Neural cell (in vitro differentiated cells): Measurements from ENCODE around the gene DIP2C. TPM values are rescaled to one million over a fixed set of nuclear protein-coding genes. Genes with fewer than 3 reads are reported as not detected.

Experiments
- H2AFZ ChIP-seq: fragments of 200-600, 300-800 bp; sonication (generic), shearing (Covaris generic); 2 replicates; pipeline ENCODE4 v1.6.0; 2014; ENCODE audit warnings: low read depth, mild to moderate bottlenecking, antibody characterized with exemption, low read length, moderate library complexity
- H3F3A ChIP-seq: fragments of 200-600 bp; shearing (Covaris generic); 2 replicates; pipeline ENCODE4 v1.6.1; 2016; ENCODE audit warnings: mild to moderate bottlenecking, moderate library complexity, mixed read lengths, antibody characterized with exemption, low read length; ENCODE audit not compliant: insufficient read depth, poor library complexity, severe bottlenecking
- H3K27ac ChIP-seq: fragments of 200-600, 300-800 bp; sonication (generic), shearing (Covaris generic); 2 replicates; pipeline ENCODE4 v1.5.1; 2014; ENCODE audit warnings: mild to moderate bottlenecking, low read length, moderate library complexity
- H3K27me3 ChIP-seq: fragments of 300-800, 200-600 bp; sonication (generic), shearing (Covaris generic); 2 replicates; pipeline ENCODE4 v1.6.0; 2014; ENCODE audit warnings: mild to moderate bottlenecking, low read depth, low read length, moderate library complexity; ENCODE audit not compliant: insufficient read depth
- H3K36me3 ChIP-seq: fragments of 300-800, 200-600 bp; sonication (generic), shearing (Covaris generic); 2 replicates; pipeline ENCODE4 v1.5.1; 2014; ENCODE audit warnings: mild to moderate bottlenecking, antibody characterized with exemption, low read length, moderate library complexity; ENCODE audit not compliant: insufficient read depth
- H3K4me2 ChIP-seq: fragments of 300-800, 200-600 bp; sonication (generic), shearing (Covaris generic); 2 replicates; pipeline ENCODE4 v1.6.0; 2014; ENCODE audit warnings: mild to moderate bottlenecking, low read length
- H3K4me3 ChIP-seq: fragments of 300-800, 200-600 bp; sonication (generic), shearing (Covaris generic); 2 replicates; pipeline ENCODE4 v1.5.1; 2014; ENCODE audit warnings: mild to moderate bottlenecking, low read length, moderate library complexity
- H3K79me2 ChIP-seq: fragments of 200-600 bp; shearing (Covaris generic); replicated peaks from 2 replicates; pipeline ENCODE4 v1.6.0; 2014; ENCODE audit warnings: mild to moderate bottlenecking, low read length, moderate library complexity; ENCODE audit not compliant: insufficient read depth
- H3K9ac ChIP-seq: fragments of 300-800, 200-600 bp; sonication (generic), shearing (Covaris generic); 2 replicates; pipeline ENCODE4 v1.6.1; 2016; ENCODE audit warnings: mild to moderate bottlenecking, low read length, mixed read lengths
- H3K9me2 ChIP-seq: fragments of 200-600 bp; shearing (Covaris generic); 2 replicates; pipeline ENCODE4 v1.6.1; 2016; ENCODE audit warnings: mild to moderate bottlenecking, low read length, mixed read lengths; ENCODE audit not compliant: insufficient read depth
- H3K9me3 ChIP-seq: fragments of 200-600, 300-800 bp; sonication (generic), shearing (Covaris generic); 2 replicates; pipeline ENCODE4 v1.6.1; 2016; ENCODE audit warnings: mild to moderate bottlenecking, mixed run types, low read length, moderate library complexity, mixed read lengths
- H4K20me1 ChIP-seq: fragments of 200-600 bp; shearing (Covaris generic); 2 replicates; pipeline ENCODE4 v1.6.1; 2016; ENCODE audit warnings: mild to moderate bottlenecking, mixed run types; ENCODE audit not compliant: insufficient read depth
- EP300 ChIP-seq: fragments of 450-650 bp; conservative IDR thresholded peaks from 2 replicates; pipeline ENCODE4 v1.6.1; 2014; ENCODE audit warnings: antibody characterized with exemption, mild to moderate bottlenecking, moderate library complexity; ENCODE audit not compliant: poor library complexity, severe bottlenecking
- EZH2 ChIP-seq: fragments of 200-600, 300-800 bp; shearing (Covaris generic), sonication (generic); IDR thresholded peaks from 2 replicates; pipeline ENCODE4 v1.6.1; 2014; ENCODE audit warnings: antibody characterized with exemption, low read length, borderline replicate concordance, mild to moderate bottlenecking; ENCODE audit not compliant: insufficient read depth, poor library complexity, severe bottlenecking
- MXI1 ChIP-seq: fragments of 450-650 bp; conservative IDR thresholded peaks from 2 replicates; pipeline ENCODE4 v1.6.1; 2014; ENCODE audit warnings: antibody characterized with exemption, mild to moderate bottlenecking; ENCODE audit not compliant: poor library complexity, severe bottlenecking
- POLR2AphosphoS5 ChIP-seq: IDR thresholded peaks from 2 replicates; pipeline ENCODE4 v1.6.1; 2012
- RAD21 ChIP-seq: fragments of 450-650 bp; conservative IDR thresholded peaks from 2 replicates; pipeline ENCODE4 v1.6.1; 2014; ENCODE audit warnings: antibody characterized with exemption, mild to moderate bottlenecking, moderate library complexity
- SMC3 ChIP-seq: fragments of 450-650 bp; conservative IDR thresholded peaks from 2 replicates; pipeline ENCODE4 v1.6.1; 2014; ENCODE audit warnings: antibody characterized with exemption, mild to moderate bottlenecking, moderate library complexity; ENCODE audit not compliant: poor library complexity
- TAF1 ChIP-seq: IDR thresholded peaks from 2 replicates; pipeline ENCODE4 v1.6.1; 2012; ENCODE audit warnings: low read depth
- polyA plus RNA-seq: library from polyadenylated mRNA; depleted of rRNA; stranded (reverse); fragments of >200 nt; gene quantifications from 2 replicates; pipeline ENCODE4 v1.2.3, GENCODE V29; 2014
- TF ChIP-seq, protein P1 (sequence below): IDR thresholded peaks from 2 replicates; pipeline ENCODE4 v1.6.1; 2012; ENCODE audit warnings: borderline replicate concordance
- TF ChIP-seq, protein P2 (sequence below): fragments of 450-650 bp; IDR thresholded peaks from 2 replicates; pipeline ENCODE4 v1.5.1; 2014; ENCODE audit warnings: antibody characterized with exemption, mild to moderate bottlenecking, moderate library complexity; ENCODE audit not compliant: poor library complexity, severe bottlenecking

DIP2C gene
- polyA plus RNA-seq, 1 donor from 2014 or later, result 24.1 TPM

DNA sequence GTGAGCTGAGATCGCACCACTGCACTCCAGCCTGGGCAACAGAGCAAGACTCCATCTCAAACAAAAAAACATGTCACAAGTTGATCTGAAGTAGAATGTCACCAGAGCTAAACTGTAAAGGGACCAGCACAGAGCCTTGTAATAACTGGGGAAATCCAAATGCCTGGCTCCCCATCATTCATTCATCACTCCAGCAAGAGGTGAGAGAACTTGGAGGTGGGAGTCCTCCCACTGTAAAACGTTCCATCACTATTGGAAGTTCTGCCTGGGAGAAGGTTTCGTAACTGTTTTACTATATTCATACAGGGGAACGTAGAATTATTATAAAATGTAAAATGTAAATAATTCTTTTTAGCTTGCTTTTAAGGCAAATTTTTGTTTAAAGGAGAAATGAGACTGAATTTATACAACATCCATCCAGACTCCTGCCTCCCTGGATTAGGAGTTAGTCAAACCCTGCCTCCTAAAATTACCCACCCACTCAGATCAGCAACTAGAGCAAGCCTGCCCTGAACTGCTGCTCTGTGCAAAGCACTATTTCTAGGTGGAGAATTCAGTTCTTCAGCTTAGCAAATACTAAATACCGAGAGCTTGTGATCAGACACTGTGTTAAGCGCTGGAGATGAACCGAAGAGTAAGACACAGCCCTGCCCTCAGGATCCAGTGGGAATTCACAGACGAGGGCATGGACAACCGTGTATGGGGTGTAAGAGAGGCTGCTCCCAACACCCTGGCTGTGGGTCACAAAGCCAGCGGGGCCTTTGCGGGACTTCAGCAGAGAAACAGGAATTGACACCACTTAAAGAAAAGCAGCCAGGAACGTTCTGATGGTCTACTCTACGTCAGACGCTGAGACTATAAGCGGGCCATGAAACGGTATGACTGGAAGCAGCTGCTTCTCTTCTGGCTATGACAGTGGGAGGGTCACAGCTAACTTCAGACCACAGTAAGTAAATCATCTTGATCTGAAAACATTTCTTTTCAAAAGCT, 345.9 kb downstream of the DIP2C start:
- no peaks in the 10 kb centered on the region for H3K79me2 ChIP-seq
- H3K9me2 ChIP-seq, result no peaks in the 10 kb centered on the region
- no peak overlapping the region for H3K27ac ChIP-seq
- H4K20me1 ChIP-seq, result no peaks in the 10 kb centered on the region
- H3K9me3 ChIP-seq, result no peaks in the 10 kb centered on the region
- TF ChIP-seq POLR2AphosphoS5 (no peak), MXI1 (no peak), SMC3 (no peak), EP300 (no peak), TAF1 (no peak), RAD21 (no peak), EZH2 (no peak)
- TF ChIP-seq, protein P1, sequence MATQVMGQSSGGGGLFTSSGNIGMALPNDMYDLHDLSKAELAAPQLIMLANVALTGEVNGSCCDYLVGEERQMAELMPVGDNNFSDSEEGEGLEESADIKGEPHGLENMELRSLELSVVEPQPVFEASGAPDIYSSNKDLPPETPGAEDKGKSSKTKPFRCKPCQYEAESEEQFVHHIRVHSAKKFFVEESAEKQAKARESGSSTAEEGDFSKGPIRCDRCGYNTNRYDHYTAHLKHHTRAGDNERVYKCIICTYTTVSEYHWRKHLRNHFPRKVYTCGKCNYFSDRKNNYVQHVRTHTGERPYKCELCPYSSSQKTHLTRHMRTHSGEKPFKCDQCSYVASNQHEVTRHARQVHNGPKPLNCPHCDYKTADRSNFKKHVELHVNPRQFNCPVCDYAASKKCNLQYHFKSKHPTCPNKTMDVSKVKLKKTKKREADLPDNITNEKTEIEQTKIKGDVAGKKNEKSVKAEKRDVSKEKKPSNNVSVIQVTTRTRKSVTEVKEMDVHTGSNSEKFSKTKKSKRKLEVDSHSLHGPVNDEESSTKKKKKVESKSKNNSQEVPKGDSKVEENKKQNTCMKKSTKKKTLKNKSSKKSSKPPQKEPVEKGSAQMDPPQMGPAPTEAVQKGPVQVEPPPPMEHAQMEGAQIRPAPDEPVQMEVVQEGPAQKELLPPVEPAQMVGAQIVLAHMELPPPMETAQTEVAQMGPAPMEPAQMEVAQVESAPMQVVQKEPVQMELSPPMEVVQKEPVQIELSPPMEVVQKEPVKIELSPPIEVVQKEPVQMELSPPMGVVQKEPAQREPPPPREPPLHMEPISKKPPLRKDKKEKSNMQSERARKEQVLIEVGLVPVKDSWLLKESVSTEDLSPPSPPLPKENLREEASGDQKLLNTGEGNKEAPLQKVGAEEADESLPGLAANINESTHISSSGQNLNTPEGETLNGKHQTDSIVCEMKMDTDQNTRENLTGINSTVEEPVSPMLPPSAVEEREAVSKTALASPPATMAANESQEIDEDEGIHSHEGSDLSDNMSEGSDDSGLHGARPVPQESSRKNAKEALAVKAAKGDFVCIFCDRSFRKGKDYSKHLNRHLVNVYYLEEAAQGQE, result no peak
- TF ChIP-seq, protein P2, sequence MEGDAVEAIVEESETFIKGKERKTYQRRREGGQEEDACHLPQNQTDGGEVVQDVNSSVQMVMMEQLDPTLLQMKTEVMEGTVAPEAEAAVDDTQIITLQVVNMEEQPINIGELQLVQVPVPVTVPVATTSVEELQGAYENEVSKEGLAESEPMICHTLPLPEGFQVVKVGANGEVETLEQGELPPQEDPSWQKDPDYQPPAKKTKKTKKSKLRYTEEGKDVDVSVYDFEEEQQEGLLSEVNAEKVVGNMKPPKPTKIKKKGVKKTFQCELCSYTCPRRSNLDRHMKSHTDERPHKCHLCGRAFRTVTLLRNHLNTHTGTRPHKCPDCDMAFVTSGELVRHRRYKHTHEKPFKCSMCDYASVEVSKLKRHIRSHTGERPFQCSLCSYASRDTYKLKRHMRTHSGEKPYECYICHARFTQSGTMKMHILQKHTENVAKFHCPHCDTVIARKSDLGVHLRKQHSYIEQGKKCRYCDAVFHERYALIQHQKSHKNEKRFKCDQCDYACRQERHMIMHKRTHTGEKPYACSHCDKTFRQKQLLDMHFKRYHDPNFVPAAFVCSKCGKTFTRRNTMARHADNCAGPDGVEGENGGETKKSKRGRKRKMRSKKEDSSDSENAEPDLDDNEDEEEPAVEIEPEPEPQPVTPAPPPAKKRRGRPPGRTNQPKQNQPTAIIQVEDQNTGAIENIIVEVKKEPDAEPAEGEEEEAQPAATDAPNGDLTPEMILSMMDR, result no peak
- H3F3A ChIP-seq, result no peaks in the 10 kb centered on the region
- peaks cover 6% of the 10 kb centered on the region for H3K36me3 ChIP-seq
- no peak overlapping the region for H3K4me3 ChIP-seq
- no peak overlapping the region for H3K9ac ChIP-seq
- H3K4me2 ChIP-seq, result no peak overlapping the region
- H2AFZ ChIP-seq, result no peak overlapping the region
- no peaks in the 10 kb centered on the region for H3K27me3 ChIP-seq

DNA sequence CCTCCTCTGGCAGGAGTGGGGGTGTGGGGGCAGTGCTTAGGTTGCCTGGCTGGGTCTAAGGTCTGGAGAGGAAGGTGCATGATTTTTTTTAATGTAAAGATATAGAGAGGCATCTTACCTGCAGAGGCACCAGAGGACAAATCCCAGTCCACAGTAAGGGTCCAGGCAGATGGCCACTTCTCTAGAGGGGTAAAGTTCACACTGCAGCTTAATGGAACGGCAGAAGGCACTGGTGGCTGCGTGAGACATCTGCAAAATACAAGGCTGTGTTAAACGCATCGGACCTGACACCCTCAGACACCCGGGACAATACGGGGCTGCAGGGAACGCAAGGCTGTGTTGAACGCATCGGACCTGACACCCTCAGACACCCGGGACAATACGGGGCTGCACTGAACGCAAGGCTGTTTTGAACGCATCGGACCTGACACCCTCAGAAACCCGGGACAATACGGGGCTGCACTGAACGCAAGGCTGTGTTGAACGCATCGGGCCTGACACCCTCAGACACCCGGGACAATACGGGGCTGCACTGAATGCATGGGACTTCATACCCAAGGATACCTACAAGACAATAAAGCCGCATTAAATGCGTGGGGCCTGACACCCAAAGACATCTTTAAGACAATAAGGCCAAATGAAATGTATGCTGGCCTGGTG, 348.3 kb downstream of the DIP2C start:
- Histone ChIP-seq H3K27me3 (no peaks in the 10 kb centered on the region), H3K79me2 (no peaks in the 10 kb centered on the region), H3K36me3 (no peaks in the 10 kb centered on the region), H3K9me2 (no peaks in the 10 kb centered on the region), H4K20me1 (no peaks in the 10 kb centered on the region), H3K9me3 (no peaks in the 10 kb centered on the region), H3F3A (no peaks in the 10 kb centered on the region), H2AFZ (no peak overlapping the region), H3K9ac (no peak overlapping the region), H3K27ac (no peak overlapping the region), H3K4me3 (no peak overlapping the region), H3K4me2 (no peak overlapping the region)
- TF ChIP-seq SMC3 (no peak), MXI1 (no peak), TAF1 (no peak), RAD21 (no peak), EP300 (no peak), EZH2 (no peak), POLR2AphosphoS5 (no peak)
- TF ChIP-seq, protein P2, result no peak
- TF ChIP-seq, protein P1, result no peak
